GM12865 (cell line): Measurements from ENCODE around the gene PACS2.

Source experiments
- DNase-seq: peaks from one replicate; pipeline ENCODE4 v3.0.0; 2010; ENCODE audit warnings: low read depth
- H3K4me3 ChIP-seq: 2 replicates; pipeline ENCODE4 v1.5.1; 2011; ENCODE audit warnings: mild to moderate bottlenecking, low read depth, low read length, control low read depth
- CTCF ChIP-seq: IDR thresholded peaks from 2 replicates; pipeline ENCODE4 v1.5.1; 2011; ENCODE audit warnings: low read length, control low read depth, low read depth, inconsistent platforms; ENCODE audit not compliant: insufficient read depth; ENCODE audit errors: missing control alignments

The PACS2 gene

DNA sequence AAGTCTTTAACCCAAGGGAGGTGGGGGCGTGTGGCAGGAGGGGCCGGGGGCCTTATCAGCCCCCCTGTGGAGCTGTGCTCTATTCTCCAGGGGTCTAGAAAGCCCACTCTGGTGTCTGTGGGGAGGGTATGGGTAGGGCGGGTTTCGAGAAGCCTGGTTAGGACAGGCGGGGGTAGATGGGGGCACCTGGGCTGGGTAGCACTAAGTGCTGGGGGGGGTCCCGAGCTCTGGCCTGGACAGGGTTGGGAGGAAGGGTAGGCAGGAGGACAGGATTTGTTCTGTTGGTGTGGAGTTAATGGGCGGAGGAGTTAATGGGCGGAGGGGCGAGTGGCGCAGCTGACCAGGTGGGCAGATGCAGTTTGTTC is 2.0 kb downstream of the PACS2 start:
- no peak overlapping the region for H3K4me3 ChIP-seq
- DNase-seq = no peak
- TF ChIP-seq CTCF = no peak

DNA sequence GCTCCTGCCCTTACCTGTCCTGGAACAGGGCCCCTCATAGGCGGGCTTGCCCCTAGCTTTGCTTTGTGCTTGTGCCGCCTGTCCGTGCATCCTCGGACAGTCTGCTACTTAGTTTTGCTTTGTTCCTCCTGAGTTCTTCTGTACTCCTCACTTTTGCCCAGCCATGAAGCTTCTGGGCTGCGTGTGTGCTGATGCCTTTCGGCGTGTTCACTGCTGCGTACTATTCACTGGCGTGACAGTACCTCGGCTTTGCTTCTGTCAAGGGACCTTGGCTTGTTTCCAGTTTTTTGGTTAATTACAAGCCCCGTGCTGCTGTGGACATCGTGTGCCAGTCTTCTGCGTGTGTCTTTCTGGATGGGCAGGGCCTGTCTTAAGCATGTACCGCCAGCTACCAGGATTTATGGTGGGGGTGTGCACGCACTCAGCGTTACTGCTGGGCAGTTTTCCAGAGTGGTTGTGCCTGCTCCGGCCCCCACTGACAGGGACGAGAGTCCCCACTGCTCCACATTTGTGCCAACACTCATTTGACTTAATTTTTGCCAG is 2.5 kb downstream of the PACS2 start:
- TF ChIP-seq CTCF = no peak
- H3K4me3 ChIP-seq = no peak overlapping the region
- no peak for DNase-seq

GRCh38 chr14:105317546-105317945 is 3.0 kb downstream of the PACS2 start:
- TF ChIP-seq CTCF = no peak
- H3K4me3 ChIP-seq = no peak overlapping the region
- DNase-seq = no peak

DNA sequence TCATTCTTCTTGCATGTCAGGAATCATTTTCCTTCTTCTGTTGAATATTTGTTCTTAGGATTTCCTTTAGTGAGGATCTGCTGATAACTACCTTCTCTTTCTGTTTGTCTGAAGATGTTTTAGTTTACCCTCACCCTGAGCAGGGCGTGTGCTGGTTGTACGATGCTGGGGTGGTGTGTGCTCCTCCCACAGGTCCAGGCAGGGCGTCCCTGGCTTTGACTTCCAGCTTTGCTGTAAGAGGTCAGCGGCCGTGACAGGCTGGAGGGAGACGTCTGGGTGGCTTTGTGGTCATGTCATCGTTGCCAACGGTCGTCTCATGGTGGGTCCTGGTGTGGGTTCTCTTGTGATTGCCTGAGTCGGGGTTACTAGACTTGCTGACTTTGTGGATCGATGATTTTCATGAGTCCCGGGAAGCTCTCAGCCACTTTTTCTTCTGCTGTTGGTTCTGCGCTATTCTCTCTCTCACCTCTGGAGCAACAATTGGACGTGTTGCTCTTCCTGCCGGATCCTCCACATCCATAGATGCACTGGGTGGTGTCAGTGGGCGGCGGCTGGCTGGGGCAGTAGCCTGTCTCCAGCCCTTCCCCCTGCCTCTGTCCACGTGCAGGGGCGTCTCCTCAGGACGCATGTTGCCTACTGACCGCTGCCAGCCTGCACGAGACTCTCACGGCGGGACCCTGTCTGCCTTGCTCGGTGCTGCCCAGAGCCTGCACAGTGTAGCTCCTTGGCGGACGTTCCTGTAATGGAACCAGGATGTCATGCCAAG is 8.4 kb downstream of the PACS2 start:
- DNase-seq = no peak
- H3K4me3 ChIP-seq = no peak overlapping the region
- no peak for TF ChIP-seq CTCF

DNA sequence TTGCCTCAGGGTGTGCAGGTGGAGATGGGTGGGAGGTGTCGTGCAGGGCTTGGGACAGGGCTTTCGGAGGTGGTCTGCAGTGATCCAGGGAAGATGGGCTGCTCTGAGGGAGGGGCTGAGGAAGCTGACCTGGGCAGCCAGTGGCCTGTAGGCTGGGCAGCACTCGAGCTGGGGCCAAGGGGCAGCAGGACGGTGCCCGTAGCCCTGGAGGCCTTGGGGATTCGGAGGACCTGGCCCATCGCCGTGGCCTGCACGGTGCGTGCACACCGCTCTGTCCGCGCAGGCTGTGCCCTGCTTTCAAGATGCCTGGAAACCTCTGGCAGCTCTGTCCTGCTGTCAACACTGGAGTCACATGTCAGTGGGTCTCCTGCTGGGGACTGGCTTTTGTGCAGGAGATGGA is 9.1 kb downstream of the PACS2 start:
- TF ChIP-seq CTCF = no peak
- H3K4me3 ChIP-seq = no peak overlapping the region
- no peak for DNase-seq

GRCh38 chr14:105324080-105324778 is 9.7 kb downstream of the PACS2 start:
- no peak overlapping the region for H3K4me3 ChIP-seq
- TF ChIP-seq CTCF = no peak
- no peak for DNase-seq
